DMS114 treated with DMSO at 0.1 percent for 48 hours (cell line): Measurements from ENCODE around the gene MT4.
"Not testable (repeated sequence)": the region's sequence is repeated elsewhere in the genome, so short reads cannot be mapped to it uniquely, and the experiment has no call there.

ENCODE experiments used
- DNase-seq: peaks from one replicate; lab custom pipeline; 2025; ENCODE audit not compliant: unreplicated experiment; lab: John Stamatoyannopoulos, UW

Gene MT4

DNA sequence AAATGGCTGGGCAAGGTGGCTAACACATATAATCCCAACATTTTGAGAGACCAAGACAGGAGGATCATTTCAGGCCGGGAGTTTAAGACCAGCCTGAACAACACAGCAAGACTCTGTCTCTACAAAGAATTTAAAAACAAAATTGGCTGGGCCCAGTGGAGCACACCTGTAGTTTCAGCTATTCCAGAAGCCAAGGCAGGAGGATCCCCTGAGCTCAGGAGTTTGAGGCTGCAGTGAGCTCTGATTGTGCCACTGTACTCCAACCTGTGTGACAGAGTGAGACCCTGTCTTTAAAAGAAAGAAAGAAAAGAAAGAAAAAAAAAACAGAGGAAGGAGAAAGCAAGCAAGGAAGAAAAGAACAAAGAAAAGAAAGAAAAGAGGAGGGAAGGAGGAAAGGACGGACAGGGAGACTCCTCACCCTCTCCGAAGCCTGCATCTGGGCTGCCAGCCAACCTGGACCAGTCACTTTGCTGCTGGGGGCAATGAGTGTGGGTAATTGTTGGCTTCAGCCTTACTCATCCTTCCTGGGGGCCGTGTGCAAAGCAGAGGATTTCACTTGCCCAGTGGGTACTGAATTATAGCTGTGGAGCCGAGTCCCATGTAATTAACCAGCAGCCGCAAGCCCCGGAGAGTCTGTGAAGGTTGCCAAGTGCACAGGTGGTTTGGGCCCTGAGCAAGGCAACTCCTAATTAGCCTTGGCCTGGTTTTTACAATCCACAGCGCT lies 6.7 kb upstream of the MT4 start:
- no peak for DNase-seq

DNA sequence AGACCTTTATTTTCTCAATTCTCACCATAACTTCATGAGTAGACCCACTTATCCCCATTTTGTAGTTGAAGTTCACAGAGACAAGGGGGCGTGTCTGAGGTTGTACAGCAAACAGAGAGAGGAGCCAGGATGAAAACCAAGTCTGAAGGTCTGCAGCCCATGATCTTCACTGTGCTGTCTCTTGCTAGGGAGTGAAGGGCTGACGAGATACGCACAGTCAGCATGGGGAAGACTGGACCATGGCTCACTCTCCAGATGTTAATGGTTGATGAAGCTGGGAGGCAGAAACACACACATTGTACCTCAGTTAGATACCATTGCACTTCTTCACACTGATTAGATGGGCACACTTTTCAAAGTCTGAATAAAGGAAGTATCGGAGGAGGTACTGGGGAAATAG lies 5.8 kb upstream of the MT4 start:
- DNase-seq = no peak

DNA sequence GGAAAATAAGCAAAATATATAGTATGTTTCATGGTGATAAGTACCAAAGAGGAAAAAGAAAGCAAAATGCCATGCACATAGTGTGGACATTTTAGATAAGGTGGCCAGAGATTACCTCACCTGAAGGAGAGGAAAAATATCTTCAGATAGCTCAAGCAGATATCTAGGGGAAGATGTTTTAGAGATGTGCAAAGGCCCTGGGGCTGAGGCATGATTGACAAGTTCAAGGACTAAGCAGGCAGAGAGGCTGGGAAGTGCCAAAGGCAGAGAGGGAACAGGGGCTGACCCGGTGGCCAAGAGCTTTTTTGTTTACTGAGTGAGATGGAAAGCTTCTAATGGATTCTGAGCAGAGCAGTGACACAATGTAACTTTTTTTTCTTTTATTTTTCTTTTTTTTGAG lies 4.4 kb upstream of the MT4 start:
- no peak for DNase-seq

DNA sequence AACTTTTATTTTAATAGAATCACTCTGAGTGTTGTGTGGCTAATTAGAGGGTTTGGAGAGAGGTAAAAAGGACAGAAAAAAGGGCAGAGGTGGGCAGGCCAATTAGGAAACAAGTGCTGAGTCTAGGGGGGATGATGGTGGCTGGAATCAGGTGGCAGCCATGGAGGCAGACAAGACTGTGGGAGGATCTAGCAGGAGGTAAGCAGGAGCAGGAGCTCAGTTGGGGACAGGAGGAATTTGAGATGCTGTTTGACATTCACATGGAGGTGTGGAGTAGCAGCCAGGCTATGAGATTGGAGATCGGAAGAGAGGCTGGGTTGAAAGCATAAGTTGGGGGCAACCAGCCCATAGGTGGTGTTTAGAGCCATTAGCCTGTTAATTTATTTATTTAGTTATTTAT lies 3.7 kb upstream of the MT4 start:
- DNase-seq = no peak

DNA sequence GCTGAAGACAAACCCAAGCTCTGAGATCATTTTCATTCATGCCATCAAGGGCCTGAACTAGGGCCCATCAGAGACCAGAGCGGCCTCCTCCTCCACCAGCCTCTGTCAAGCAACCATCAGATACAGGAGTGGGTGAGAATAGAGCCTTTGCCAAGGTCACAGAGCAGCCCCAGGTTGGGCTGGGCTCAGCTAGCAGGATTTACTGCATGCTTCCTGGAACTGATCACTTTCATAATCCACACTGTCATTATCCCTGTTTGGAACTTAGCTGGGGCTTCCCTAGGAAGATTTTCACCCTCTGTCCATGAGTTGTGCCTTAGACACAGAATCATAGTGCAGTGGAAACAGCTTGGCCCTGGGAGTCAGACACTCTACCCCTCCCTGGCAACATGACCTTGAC lies 5.1 kb downstream of the MT4 start:
- DNase-seq = no peak

DNA sequence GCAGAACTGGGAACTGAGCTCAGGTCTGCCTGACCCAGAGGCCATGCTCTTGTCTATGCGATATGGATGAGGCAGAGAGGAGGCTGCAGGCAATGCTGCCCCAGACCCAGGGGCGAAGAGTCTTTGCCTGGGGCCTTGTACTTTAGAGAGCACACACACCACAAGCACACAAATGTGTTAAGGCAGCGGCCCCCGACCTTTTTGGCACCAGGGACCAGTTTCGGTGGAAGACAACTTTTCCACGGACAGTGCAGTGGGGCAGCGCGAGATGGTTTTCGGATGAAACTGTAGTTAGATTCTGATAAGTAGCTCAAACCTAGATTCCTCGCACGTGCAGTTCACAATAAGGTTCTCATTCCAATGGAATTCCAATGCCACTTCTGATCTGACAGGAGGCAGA lies 6.7 kb downstream of the MT4 start:
- DNase-seq = no peak

DNA sequence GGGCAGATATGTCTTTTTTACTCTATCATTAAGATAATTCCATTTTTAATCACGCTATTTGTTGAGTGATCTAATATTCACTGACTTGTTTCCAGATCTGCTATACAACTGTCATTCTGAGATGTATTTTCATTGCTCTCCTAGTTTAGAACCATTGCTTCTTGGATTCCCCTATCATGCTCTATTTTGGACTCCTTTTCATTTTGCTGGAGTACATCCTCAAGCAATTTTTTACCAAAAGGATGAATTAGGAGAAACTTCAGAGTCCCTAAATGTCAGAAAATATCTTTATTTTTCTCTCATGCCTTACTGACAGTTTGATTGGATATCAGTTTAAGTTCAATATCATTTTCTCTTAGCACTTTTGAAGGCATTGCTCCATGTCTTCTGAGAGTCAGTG lies 9.8 kb downstream of the MT4 start:
- no peak for DNase-seq

DNA sequence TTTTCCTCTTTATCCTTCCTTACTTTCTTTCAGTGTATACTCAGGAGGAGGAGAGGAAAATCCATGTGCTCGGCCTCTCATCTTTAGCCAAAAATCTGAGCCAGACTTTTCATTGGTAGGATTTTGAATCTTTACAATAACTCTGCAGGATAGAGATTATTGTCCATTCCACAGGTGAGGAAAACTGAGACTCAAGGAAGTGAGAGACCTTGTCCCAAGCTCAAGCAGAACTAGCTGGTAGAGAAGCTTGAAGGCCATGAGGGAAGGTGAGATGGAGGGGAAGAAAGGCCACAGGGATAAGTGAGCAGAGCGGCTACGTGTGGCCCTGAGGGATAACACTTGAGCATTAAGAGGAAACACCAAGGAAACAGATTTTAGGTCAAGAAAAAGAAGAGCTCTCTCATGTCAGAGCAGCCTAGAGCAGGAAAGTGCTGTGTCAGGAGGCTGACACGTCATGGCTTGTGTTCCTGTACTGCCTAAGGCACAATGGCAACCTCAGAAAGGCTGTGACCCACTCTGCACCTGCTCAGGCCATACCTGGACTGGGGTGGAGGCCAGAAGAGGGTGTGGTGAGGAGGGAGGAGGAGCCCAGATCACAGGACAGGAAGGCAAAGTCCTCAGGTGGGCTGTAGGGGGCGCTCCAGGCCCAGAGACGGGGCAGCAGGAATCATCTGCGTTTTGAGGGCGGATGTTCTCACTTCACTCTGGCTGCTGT lies 11.9 kb downstream of the MT4 start:
- DNase-seq = no peak

DNA sequence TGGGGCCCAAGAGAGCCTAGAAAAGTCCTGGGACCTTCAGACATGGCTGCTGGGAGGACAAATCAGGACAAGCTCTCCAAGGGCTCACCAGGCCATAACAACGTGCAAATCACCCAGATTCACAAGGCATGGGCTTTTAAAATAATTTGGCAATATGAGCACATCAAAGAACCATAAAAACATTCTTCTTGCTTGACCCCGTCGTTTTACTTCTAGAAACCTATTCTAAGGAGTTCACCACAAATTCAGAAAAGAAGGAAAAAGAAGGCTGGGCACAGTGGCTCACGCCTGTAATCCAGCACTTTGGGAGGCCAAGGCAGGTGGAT lies 12.4 kb downstream of the MT4 start:
- DNase-seq = no peak

DNA sequence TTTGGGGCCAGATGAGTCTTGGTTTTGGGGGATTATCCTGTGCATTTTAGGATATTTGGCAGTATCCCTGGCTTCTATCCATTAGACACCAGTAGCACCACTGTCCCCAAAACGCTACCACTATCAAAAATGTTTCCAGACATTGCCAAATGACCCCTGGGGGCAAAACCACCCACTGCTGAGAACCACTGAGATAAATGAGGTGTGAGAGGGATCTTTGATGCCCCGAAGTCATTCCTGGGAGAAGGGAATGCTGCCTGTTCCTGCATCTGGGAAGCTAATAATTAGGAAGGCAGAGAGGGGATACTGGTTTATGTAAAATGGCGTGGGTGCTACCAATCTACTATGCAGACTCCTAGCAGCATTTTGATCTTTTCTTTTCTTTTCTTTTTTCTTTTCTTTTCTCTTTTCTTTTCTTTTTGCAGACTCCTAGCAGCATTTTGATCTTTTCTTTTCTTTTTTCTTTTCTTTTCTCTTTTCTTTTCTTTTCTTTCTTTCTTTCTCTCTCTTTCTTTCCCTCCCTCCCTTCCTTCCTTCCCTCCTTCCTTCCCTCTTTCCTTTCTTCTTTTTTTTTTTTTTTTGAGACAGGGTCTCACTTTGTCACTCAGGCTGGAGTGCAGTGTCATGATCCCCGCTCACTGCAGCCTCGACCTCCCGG lies 15.6 kb downstream of the MT4 start:
- DNase-seq = no peak

DNA sequence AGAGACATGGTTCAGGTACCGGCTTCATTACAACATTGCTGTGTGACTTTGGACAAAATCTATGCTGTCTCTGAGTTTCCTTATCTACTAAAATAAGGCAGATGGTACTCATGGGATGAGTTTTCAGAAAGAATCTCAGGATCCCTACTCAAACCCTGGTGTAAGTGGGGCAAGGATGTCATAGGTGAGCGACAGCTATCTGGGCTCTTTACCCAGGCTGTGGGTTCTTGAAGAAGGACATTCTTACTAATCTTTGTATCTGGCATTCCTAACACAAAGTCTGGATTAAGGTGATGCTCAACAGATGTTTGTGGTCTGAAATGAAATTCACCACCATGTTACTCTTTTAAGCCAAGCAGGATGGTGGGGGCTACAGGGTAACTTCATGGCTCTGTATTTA lies 18.0 kb downstream of the MT4 start:
- DNase-seq = not testable (repeated sequence)

DNA sequence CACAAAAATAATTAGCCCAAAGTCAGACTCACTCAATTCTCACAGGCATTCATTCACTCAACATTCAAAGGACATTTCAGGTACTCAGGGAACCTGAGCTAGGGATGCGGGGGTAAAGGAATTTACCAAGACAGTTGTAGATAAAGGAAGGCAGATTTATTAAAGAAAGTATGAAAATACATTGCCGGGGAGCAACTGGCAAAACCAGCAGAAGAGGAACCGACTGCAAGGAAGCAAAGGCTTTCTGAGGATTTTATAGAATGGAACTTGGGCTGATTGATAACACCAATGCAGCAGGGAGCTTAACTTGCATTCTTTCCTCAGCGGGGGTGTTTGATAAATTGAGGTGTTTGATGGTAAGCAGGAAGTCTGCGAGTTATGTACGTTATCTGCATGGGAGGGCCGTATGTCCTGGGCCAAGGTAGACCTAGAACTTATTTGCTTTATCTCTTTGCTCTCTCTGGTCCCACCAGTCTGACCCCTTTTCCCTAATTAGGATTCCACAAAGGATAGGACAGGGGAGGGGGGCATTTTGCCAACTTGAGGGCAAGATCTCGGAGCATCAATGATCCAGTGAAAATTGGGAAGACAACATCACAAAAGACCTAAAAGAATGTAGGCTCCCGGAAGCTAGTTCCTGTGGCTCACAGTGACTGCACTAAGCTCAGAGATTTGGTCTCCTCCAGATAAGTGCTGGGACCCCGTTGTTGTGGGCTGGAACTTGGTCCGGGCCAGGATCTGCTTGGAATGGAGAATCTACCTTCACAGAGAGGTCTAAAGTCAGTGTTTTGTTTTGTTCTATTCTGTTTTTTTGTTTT lies 18.7 kb downstream of the MT4 start:
- DNase-seq = no peak

DNA sequence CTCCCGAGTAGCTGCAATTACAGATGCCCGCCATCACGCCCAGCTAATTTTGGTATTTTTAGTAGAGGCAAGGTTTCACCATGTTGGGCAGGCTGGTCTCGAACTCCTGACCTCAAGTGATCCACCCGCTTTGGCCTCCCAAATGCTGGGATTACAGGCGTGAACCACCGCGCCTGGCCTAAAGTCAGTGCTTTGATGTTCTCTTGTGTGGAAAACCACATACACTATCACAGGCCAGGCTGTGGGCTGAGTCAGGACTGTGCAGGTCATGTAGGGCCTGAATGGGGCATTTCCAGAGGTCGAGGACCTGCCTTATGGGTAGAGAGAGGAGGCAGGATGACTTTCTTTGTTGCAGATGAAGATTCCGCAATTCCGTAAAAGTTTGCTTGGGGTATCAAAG lies 19.4 kb downstream of the MT4 start:
- no peak for DNase-seq

DNA sequence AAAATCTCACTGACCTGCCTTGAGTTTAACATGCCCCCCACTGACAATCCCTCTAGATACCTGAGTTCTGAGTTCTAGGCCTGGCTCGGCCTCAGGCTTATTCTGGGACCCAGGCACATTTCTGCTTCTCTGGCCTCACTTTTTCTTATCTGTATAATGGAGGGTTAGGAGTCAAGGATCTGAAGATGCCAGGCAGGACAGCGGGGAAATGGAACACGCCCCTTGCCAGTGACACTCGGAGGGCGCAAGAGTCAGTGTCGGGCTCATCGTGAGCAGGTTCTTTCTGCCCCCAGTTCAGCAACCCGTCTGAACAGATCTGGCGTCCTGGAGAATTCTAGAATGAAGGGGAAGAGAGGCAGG lies 23.9 kb downstream of the MT4 start:
- DNase-seq = no peak

DNA sequence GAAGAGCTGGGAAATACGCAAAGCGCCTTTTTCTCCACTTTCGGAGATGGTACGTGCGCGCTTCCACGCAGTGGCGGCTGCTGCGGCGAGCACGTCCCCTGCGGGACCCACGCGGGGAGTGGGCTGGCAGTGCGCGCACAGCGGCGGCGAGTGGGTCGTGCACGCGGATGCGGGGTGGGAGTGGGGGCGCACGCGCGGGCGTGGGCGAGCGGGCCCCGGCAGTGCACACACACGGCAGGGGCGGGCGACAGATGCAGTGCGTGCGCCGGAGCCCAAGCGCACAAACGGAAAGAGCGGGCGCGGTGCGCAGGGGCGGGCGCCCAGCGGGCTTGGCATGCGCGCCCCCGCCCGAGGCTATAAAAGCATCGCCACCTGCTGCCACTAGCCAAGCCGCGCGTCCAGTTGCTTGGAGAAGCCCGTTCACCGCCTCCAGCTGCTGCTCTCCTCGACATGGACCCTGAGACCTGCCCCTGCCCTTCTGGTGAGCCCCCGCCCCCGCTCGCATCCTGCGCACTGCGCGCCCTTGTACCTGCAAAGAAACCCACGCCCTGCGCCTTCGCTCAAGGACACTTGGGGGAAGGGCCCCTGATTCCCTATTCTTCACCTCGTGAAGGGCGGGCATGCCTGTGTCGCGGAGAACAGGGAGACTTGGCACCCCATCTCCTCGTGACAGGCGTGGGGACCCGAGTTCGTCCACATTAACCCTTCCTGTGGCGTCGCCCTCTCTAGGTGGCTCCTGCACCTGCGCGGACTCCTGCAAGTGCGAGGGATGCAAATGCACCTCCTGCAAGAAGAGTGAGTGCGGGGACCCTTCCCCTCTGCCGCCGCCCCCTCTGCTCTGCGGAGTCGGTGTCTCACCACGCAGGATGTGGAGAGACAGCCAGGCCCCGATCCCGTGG lies 24.5 kb downstream of the MT4 start, which contains the start of gene MT3:
TSS of gene MT3 (plus strand) at position 388 of the 899 bp plus-strand sequence. CDS start at position 451, 63 bp downstream.
- peak; percentile 11 for DNase-seq

DNA sequence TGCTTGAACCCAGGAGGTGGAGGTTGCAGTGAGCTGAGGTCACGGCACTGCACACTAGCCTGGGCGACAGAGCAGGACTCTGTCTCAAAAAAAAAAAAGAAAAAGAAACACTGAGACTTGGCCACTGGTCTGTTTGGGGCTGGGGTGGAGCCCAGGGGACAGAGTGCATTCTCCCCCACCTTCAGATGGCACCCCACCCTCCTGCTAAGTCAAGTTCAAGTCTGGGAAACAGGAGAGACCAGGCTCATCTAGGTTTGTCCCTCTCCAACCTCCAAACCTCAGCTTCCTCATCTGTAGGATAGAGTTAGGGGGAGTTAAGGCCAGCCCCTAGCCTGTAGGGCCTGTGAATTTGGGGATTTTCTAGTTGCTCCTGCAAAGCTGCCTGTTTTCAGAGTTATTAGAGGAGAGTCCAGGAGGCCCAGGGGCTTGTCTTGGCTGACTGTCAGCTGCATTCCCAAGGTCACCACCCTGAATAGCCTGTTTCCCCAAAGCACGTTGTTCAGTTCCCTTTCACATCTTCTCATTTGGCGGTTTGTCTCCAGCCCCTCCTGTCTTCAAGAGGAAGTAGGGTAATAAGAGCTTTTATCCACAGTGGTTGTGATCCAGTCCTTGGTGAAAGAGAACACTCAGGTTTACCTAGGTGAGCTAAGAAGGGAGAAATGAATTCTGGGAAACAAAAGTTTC lies 26.6 kb downstream of the MT4 start:
- no peak for DNase-seq

DNA sequence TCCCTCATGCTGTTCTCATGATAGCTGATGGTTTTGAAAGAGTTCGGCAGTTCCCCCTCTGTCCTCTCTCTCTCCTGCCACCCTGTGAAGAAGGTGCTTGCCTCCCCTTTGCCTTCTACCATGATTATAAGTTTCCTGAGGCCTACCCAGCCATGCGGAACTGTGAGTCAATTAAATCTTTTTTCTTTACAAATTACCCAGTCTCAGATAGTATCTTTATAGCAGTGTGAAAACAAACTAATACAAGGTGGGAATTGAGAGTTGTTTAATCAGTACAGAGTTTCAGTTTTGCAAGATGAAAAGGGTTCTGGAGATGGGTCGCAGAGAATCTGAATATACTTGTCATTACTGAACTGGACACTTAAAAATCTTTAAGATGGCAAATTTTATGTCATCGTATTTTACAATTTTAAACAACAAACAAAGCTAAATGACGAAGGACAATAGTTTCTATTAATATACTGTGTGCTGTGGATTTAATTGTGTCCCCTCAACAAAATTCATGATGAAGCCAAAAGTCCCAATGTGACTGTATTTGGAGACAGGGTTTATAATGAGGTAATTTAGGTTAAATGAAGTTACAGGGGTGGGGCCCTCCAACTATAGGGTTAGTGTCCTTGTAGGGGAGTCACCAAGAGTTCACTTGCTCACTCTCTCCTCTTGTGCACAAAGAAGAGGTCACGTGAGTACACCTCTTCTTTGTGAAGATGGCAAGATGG lies 28.9 kb downstream of the MT4 start:
- no peak for DNase-seq

DNA sequence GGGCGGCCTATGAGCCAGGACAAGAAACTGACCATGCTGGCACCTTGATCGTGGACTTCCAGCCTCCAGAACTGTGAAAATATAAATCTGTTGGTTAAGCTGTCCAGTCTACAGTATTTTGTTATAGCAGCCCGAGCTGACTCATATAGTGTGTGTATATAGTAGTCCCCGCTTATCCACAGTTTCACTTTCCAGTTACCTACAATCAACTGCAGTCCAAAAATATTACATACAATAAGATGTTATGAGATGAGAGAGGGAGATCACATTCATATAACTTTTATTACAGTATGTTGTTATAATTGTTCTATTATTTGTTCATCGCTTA lies 29.4 kb downstream of the MT4 start:
- no peak for DNase-seq

DNA sequence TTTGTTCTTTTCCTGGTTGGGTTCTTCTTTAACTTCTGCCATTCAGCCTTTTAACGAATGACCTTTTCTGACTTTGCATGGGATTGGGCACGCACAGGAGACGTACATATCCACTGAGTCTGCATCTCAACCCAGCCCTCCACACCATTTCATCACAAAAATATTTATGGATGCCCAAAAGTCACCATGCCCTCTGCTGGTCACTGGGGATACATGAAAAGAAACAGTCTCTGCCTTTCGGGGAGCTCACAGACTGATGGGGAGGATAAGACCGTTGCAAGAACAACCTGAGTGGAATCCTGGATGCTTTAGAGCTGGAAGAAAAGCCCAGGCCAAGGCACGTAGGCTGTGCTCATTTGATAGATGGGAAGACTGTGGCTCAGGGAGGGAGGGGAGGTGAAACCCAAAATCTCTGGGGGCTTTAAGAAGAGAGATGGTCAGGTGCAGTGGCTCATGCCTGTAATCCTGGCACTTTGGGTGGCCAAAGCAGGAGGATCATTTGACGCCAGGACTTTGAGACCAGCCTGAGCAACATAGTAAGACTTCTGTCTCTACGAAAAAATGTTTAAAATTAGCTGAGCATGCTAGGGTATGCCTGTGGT lies 35.6 kb downstream of the MT4 start:
- peak; percentile 24 for DNase-seq
